Neural cell (in vitro differentiated cells): ENCODE data around the gene GPR183. TPM values are rescaled to one million over a fixed set of nuclear protein-coding genes. Genes with fewer than 3 reads are reported as not detected.

Experiments used
- H2AFZ ChIP-seq: fragments of 200-600, 300-800 bp; sonication (generic), shearing (Covaris generic); 2 replicates; pipeline ENCODE4 v1.6.0; 2014; ENCODE audit warnings: low read depth, mild to moderate bottlenecking, antibody characterized with exemption, low read length, moderate library complexity
- H3F3A ChIP-seq: fragments of 200-600 bp; shearing (Covaris generic); 2 replicates; pipeline ENCODE4 v1.6.1; 2016; ENCODE audit warnings: mild to moderate bottlenecking, moderate library complexity, mixed read lengths, antibody characterized with exemption, low read length; ENCODE audit not compliant: insufficient read depth, poor library complexity, severe bottlenecking
- H3K27ac ChIP-seq: fragments of 200-600, 300-800 bp; sonication (generic), shearing (Covaris generic); 2 replicates; pipeline ENCODE4 v1.5.1; 2014; ENCODE audit warnings: mild to moderate bottlenecking, low read length, moderate library complexity
- H3K27me3 ChIP-seq: fragments of 300-800, 200-600 bp; sonication (generic), shearing (Covaris generic); 2 replicates; pipeline ENCODE4 v1.6.0; 2014; ENCODE audit warnings: mild to moderate bottlenecking, low read depth, low read length, moderate library complexity; ENCODE audit not compliant: insufficient read depth
- H3K36me3 ChIP-seq: fragments of 300-800, 200-600 bp; sonication (generic), shearing (Covaris generic); 2 replicates; pipeline ENCODE4 v1.5.1; 2014; ENCODE audit warnings: mild to moderate bottlenecking, antibody characterized with exemption, low read length, moderate library complexity; ENCODE audit not compliant: insufficient read depth
- H3K4me2 ChIP-seq: fragments of 300-800, 200-600 bp; sonication (generic), shearing (Covaris generic); 2 replicates; pipeline ENCODE4 v1.6.0; 2014; ENCODE audit warnings: mild to moderate bottlenecking, low read length
- H3K4me3 ChIP-seq: fragments of 300-800, 200-600 bp; sonication (generic), shearing (Covaris generic); 2 replicates; pipeline ENCODE4 v1.5.1; 2014; ENCODE audit warnings: mild to moderate bottlenecking, low read length, moderate library complexity
- H3K79me2 ChIP-seq: fragments of 200-600 bp; shearing (Covaris generic); replicated peaks from 2 replicates; pipeline ENCODE4 v1.6.0; 2014; ENCODE audit warnings: mild to moderate bottlenecking, low read length, moderate library complexity; ENCODE audit not compliant: insufficient read depth
- H3K9ac ChIP-seq: fragments of 300-800, 200-600 bp; sonication (generic), shearing (Covaris generic); 2 replicates; pipeline ENCODE4 v1.6.1; 2016; ENCODE audit warnings: mild to moderate bottlenecking, low read length, mixed read lengths
- H3K9me2 ChIP-seq: fragments of 200-600 bp; shearing (Covaris generic); 2 replicates; pipeline ENCODE4 v1.6.1; 2016; ENCODE audit warnings: mild to moderate bottlenecking, low read length, mixed read lengths; ENCODE audit not compliant: insufficient read depth
- H3K9me3 ChIP-seq: fragments of 200-600, 300-800 bp; sonication (generic), shearing (Covaris generic); 2 replicates; pipeline ENCODE4 v1.6.1; 2016; ENCODE audit warnings: mild to moderate bottlenecking, mixed run types, low read length, moderate library complexity, mixed read lengths
- H4K20me1 ChIP-seq: fragments of 200-600 bp; shearing (Covaris generic); 2 replicates; pipeline ENCODE4 v1.6.1; 2016; ENCODE audit warnings: mild to moderate bottlenecking, mixed run types; ENCODE audit not compliant: insufficient read depth
- EP300 ChIP-seq: fragments of 450-650 bp; conservative IDR thresholded peaks from 2 replicates; pipeline ENCODE4 v1.6.1; 2014; ENCODE audit warnings: antibody characterized with exemption, mild to moderate bottlenecking, moderate library complexity; ENCODE audit not compliant: poor library complexity, severe bottlenecking
- EZH2 ChIP-seq: fragments of 200-600, 300-800 bp; shearing (Covaris generic), sonication (generic); IDR thresholded peaks from 2 replicates; pipeline ENCODE4 v1.6.1; 2014; ENCODE audit warnings: antibody characterized with exemption, low read length, borderline replicate concordance, mild to moderate bottlenecking; ENCODE audit not compliant: insufficient read depth, poor library complexity, severe bottlenecking
- MXI1 ChIP-seq: fragments of 450-650 bp; conservative IDR thresholded peaks from 2 replicates; pipeline ENCODE4 v1.6.1; 2014; ENCODE audit warnings: antibody characterized with exemption, mild to moderate bottlenecking; ENCODE audit not compliant: poor library complexity, severe bottlenecking
- POLR2AphosphoS5 ChIP-seq: IDR thresholded peaks from 2 replicates; pipeline ENCODE4 v1.6.1; 2012
- RAD21 ChIP-seq: fragments of 450-650 bp; conservative IDR thresholded peaks from 2 replicates; pipeline ENCODE4 v1.6.1; 2014; ENCODE audit warnings: antibody characterized with exemption, mild to moderate bottlenecking, moderate library complexity
- SMC3 ChIP-seq: fragments of 450-650 bp; conservative IDR thresholded peaks from 2 replicates; pipeline ENCODE4 v1.6.1; 2014; ENCODE audit warnings: antibody characterized with exemption, mild to moderate bottlenecking, moderate library complexity; ENCODE audit not compliant: poor library complexity
- TAF1 ChIP-seq: IDR thresholded peaks from 2 replicates; pipeline ENCODE4 v1.6.1; 2012; ENCODE audit warnings: low read depth
- polyA plus RNA-seq: library from polyadenylated mRNA; depleted of rRNA; stranded (reverse); fragments of >200 nt; gene quantifications from 2 replicates; pipeline ENCODE4 v1.2.3, GENCODE V29; 2014
- TF ChIP-seq, protein P1 (sequence below): fragments of 450-650 bp; IDR thresholded peaks from 2 replicates; pipeline ENCODE4 v1.5.1; 2014; ENCODE audit warnings: antibody characterized with exemption, mild to moderate bottlenecking, moderate library complexity; ENCODE audit not compliant: poor library complexity, severe bottlenecking
- TF ChIP-seq, protein P2 (sequence below): IDR thresholded peaks from 2 replicates; pipeline ENCODE4 v1.6.1; 2012; ENCODE audit warnings: borderline replicate concordance

The GPR183 gene
- polyA plus RNA-seq, 1 donor from 2014 or later, result not detected

DNA sequence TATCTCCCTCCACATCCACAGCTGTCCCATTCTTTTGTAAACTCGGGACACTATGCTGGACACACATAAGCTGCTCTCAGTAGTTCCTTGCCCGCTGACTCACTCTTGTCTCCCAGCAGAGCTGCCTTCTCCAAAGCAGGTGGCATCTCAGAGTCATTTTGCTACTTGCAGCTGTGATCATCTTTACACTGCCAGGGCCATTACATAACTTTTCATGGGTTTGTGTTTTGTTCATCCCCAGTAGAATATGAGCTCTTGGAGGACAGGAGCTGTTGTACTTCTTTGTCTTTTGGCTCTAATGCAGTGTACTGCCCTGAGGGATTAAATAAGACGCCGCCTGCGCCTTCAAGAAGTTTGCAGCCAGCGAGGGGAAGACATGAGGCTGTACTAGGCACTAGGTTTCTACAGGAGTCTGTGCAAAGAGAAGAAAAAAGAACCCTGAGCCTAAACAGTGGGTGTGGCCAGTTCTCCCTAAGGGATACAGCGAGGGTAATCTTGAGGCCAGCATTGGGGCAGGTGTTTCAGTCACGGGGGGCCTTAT, 40.8 kb upstream of the GPR183 start:
- Histone ChIP-seq H4K20me1 (no peaks in the 10 kb centered on the region), H3K27ac (no peak overlapping the region)

DNA sequence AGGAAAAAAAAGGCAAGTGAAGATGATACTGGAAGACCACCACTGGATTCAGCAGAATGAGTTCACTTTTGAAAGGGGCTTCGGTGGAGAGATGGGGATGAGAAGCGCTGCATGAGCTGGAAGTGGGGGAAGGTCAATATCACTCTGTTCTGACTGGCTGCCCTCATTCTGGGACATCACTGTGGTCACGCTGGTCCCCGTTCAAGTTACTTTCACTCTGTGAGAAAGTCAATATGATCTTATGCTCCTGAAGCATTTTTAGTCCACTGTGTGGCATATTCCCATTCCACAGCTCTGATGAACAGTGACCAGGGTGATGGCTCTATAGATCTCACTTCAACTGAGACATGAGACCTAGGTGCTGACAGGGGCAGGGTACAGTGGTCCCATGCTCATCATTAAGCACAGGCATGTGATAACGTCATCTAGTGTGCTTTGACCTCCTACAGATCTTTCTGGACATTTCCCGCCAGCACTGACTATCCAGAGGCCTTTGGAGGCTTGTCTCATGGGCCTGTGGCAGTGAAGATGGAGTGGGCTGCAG, 40.2 kb upstream of the GPR183 start:
- Histone ChIP-seq H3K4me3 (no peak overlapping the region), H3K36me3 (no peaks in the 10 kb centered on the region), H4K20me1 (no peaks in the 10 kb centered on the region), H3K27me3 (no peaks in the 10 kb centered on the region), H2AFZ (no peak overlapping the region), H3K9ac (no peak overlapping the region), H3K9me3 (no peaks in the 10 kb centered on the region), H3K27ac (no peak overlapping the region), H3K79me2 (no peaks in the 10 kb centered on the region), H3F3A (no peaks in the 10 kb centered on the region), H3K4me2 (no peak overlapping the region), H3K9me2 (no peaks in the 10 kb centered on the region)
- TF ChIP-seq EZH2 (no peak), EP300 (no peak), RAD21 (no peak), POLR2AphosphoS5 (no peak)

More for the DNA sequence above, 40.8 kb upstream of the GPR183 start:
- no peak for TF ChIP-seq SMC3
- no peak for TF ChIP-seq MXI1
- no peak for TF ChIP-seq EP300
- no peak for TF ChIP-seq POLR2AphosphoS5
- TF ChIP-seq TAF1, result no peak
- TF ChIP-seq, protein P1, sequence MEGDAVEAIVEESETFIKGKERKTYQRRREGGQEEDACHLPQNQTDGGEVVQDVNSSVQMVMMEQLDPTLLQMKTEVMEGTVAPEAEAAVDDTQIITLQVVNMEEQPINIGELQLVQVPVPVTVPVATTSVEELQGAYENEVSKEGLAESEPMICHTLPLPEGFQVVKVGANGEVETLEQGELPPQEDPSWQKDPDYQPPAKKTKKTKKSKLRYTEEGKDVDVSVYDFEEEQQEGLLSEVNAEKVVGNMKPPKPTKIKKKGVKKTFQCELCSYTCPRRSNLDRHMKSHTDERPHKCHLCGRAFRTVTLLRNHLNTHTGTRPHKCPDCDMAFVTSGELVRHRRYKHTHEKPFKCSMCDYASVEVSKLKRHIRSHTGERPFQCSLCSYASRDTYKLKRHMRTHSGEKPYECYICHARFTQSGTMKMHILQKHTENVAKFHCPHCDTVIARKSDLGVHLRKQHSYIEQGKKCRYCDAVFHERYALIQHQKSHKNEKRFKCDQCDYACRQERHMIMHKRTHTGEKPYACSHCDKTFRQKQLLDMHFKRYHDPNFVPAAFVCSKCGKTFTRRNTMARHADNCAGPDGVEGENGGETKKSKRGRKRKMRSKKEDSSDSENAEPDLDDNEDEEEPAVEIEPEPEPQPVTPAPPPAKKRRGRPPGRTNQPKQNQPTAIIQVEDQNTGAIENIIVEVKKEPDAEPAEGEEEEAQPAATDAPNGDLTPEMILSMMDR, result no peak
- no peak for TF ChIP-seq EZH2
- TF ChIP-seq, protein P2, sequence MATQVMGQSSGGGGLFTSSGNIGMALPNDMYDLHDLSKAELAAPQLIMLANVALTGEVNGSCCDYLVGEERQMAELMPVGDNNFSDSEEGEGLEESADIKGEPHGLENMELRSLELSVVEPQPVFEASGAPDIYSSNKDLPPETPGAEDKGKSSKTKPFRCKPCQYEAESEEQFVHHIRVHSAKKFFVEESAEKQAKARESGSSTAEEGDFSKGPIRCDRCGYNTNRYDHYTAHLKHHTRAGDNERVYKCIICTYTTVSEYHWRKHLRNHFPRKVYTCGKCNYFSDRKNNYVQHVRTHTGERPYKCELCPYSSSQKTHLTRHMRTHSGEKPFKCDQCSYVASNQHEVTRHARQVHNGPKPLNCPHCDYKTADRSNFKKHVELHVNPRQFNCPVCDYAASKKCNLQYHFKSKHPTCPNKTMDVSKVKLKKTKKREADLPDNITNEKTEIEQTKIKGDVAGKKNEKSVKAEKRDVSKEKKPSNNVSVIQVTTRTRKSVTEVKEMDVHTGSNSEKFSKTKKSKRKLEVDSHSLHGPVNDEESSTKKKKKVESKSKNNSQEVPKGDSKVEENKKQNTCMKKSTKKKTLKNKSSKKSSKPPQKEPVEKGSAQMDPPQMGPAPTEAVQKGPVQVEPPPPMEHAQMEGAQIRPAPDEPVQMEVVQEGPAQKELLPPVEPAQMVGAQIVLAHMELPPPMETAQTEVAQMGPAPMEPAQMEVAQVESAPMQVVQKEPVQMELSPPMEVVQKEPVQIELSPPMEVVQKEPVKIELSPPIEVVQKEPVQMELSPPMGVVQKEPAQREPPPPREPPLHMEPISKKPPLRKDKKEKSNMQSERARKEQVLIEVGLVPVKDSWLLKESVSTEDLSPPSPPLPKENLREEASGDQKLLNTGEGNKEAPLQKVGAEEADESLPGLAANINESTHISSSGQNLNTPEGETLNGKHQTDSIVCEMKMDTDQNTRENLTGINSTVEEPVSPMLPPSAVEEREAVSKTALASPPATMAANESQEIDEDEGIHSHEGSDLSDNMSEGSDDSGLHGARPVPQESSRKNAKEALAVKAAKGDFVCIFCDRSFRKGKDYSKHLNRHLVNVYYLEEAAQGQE, result no peak
- TF ChIP-seq RAD21, result no peak
- Histone ChIP-seq H2AFZ (no peak overlapping the region), H3K79me2 (no peaks in the 10 kb centered on the region), H3K4me3 (no peak overlapping the region), H3K9me3 (no peaks in the 10 kb centered on the region), H3K36me3 (no peaks in the 10 kb centered on the region), H3K4me2 (no peak overlapping the region), H3K9ac (no peak overlapping the region), H3F3A (no peaks in the 10 kb centered on the region), H3K27me3 (no peaks in the 10 kb centered on the region), H3K9me2 (no peaks in the 10 kb centered on the region)
